GM10266 (cell line): ENCODE results near the gene KCNK7.

Experiments
- DNase-seq: peaks from one replicate; pipeline ENCODE4 v3.0.0; 2012; ENCODE audit errors: extremely low spot score
- CTCF ChIP-seq: IDR thresholded peaks from 2 replicates; pipeline ENCODE4 v1.5.1; 2012; ENCODE audit warnings: mild to moderate bottlenecking, low read depth; ENCODE audit not compliant: control insufficient read depth, insufficient read depth; ENCODE audit errors: missing control alignments

The KCNK7 gene

GRCh38 chr11:65595543-65596281 lies at the start of gene KCNK7:
Gene KCNK7, minus strand, starts transcription at chr11:65595800. Its CDS starts 28 bp downstream, at chr11:65595772.
- no peak for DNase-seq
- no peak for TF ChIP-seq CTCF

- no peak for DNase-seq
- no peak for TF ChIP-seq CTCF
Observed at GRCh38 chr11:65644837-65645236, 49.2 kb upstream of the KCNK7 start.

GRCh38 chr11:65643971-65644370 lies 48.4 kb upstream of the KCNK7 start:
- TF ChIP-seq CTCF: no peak
- no peak for DNase-seq

- DNase-seq: no peak
- TF ChIP-seq CTCF: no peak
Observed at GRCh38 chr11:65642014-65642671, 46.5 kb upstream of the KCNK7 start.

GRCh38 chr11:65641297-65642013 lies 45.9 kb upstream of the KCNK7 start:
- no peak for DNase-seq
- TF ChIP-seq CTCF: no peak

- DNase-seq: no peak
- no peak for TF ChIP-seq CTCF
Observed at GRCh38 chr11:65640483-65641296, 45.1 kb upstream of the KCNK7 start.
